Erythroblast (primary cell): ENCODE results near the gene B3GLCT.

Experiments
- GATA1 ChIP-seq: IDR thresholded peaks from 2 replicates; pipeline ENCODE4 v1.6.1; 2011; ENCODE audit warnings: low read depth, mild to moderate bottlenecking, control low read depth, low read length, moderate library complexity
- POLR2A ChIP-seq: IDR thresholded peaks from 2 replicates; pipeline ENCODE4 v1.6.1; 2011; ENCODE audit warnings: mild to moderate bottlenecking, low read length

DNA sequence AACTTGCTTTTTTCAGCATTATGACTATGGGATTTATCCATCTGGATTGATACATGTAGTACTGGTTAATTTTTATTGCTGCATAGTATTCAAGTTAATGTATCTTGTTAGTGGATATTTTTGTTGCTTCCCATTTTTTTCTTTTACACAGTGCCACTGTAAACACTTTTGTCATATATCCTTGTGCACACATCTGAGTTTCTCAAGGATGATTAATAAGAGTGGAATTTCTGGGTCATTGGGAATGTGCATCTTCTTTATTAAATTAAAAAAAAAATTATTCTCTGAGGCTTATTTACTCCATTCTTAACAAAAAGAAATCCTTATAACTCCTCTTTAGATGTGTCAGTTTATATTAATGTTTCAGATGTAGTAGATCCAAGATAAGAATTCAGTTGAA lies 27.3 kb downstream of the B3GLCT start:
- TF ChIP-seq POLR2A (no peak), GATA1 (no peak)
